Smooth muscle cell of the pulmonary artery (primary cell): ENCODE data around the gene TPST2. TPM values are rescaled to one million over a fixed set of nuclear protein-coding genes. Genes with fewer than 3 reads are reported as not detected.

Source experiments
- total RNA-seq: library from RNA; depleted of rRNA; stranded (reverse); fragments of >200 nt; gene quantifications from 2 replicates; pipeline ENCODE4 v1.2.3, GENCODE V29; 2014

TPST2 gene
- total RNA-seq = 39.2 and 60.7 TPM in 2 replicates

DNA sequence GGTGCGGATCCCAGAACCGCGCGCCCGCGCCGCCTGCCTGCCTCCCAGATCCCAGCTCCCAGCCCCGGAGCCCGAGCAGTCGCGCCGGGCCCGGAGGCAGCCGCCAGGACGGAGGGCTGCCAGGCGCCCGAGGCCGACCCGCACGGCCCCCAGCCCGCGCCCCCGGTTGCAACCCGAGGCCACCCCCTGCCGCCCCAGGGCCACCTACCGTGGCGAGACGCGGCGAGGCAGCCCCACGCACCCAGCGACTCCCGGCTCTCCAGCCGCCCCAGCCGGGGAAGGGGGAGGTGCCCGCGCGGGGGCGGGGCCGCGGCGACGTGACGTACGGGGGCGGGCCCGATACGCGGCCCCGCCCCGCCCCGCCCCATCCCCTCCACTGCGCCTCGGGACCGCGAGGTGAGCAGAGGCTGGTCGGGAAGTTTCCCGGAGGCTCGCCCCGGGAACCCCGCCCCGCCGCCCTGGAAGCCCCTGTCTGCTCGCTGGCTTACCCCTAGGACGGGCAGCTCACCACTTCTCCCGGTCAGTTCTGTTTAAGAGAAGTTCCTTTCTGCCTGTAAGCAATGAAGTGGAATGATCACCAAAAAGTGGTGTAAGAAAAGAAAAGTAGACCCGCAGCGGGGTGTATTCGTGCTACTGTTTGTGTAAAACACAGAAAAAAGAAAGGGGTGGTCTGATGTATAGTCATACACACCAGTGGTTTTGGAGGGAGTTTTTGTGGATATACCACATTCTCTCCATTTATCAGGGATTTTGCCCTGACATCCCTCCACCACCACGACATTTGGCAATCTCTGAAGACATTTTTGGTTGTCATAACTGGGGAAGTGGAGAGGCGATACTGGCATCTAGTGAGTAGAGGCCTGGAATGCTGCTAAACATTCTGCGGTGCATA lies at the start of gene TPST2:
TPST2 (minus strand) TSS at position 288 of the 892 bp plus-strand sequence. CDS start 48,502 bp downstream, outside the sequence.

DNA sequence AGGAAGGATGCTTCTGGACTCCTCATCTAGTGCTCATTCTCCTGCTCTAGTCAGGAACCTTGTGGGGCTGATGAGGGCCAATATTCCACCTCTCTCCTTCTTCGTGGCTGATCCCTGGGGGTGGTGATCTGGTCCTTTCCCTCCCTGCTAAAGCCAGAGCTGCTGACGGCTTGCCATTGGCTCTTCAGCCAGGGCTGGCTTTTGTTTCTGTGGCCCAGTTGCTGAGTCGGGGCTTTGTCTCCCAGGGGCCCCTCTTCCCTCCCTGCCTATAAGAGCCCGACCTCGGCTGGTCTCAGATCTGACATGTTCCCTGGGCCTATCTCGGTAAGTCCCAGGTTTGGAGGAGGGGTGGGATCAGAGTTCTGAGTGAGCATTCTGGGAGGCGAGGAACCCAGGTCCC lies 31.7 kb upstream of the TPST2 start, which contains the start of gene CRYBA4:
CRYBA4 (plus strand) TSS at position 301 of the 400 bp plus-strand sequence. CDS start 634 bp downstream, outside the sequence.

DNA sequence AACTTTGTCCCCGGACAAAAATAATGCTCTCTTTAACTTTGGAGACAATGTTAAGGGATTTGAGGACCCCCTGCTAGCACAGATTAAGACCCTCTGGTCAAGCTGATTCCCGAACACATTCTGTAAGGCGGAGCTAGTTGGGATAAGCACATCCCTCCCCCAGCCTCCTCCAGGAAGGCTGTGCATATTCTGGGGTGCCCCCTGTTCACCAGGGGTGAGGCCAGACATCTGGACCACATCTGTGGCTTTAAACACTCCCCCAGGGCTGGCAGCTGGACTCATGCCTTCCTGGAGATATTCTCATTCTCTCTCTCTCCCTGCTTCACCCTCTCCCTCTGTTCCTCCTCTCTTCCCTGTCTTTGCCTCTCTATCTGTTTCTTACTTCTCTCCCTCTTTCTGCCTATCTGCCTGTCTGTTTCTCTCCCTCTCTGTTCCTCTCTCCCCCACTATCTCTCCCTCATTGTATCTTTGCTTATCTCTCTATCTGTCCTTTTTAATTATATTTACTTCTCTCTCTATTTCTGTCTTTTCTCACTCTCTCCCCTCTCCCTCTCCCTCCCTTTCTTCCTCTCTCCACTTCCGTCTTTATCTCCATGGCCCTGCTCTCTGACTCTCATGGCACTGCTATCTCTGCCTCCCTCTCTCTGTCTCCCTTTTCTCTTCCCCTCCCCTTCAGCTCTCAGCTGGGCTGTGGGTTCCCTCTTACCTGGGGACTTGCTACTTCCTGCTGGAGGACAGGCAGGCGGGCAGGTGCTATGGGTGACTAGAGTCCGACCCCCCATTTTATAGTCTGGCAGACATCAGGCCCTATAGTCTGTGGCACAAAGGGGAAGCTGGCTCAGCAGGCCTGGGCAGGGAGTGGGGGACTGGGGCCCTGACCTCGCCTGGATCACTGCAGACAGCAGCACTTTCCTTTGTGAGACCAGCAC lies 27.6 kb upstream of the TPST2 start, which contains the start of gene CRYBB1:
CRYBB1 (minus strand) TSS at position 757 of the 929 bp plus-strand sequence. CDS start 1,708 bp downstream, outside the sequence.

DNA sequence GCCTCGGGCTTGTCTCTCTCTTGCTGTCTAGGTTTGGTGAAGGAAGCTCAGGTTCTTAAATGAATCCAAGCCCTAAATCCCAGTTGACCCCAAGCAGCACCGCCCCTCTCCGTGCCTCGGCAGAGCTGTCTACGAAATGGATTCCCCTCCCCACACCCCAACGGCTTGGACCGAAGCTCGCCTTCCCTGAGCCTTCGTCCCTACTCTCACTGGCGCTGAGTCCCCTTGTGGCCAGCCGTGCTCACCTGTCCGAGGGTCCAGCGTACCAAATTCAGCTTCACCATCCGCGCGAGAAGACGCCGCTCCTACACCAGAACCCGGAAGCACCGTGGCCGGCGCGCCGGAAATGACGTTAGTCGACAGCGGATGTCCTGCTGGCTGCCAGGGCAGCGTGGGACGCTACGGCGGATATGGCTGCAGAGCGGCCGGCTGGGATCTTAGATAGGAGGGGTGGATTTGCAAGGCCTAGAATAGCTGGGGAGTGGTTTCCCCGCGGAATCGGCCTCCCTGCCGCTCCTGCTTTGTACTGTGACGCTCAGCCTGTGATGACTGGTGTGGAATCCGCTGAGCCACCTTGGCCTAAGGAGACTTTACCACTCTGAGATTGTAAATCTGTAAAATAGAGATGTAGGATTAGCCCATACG lies 77.7 kb downstream of the TPST2 start, which contains the start of gene TFIP11:
TFIP11 (minus strand) TSS at position 325 of the 645 bp plus-strand sequence. CDS start 2,201 bp downstream, outside the sequence.

DNA sequence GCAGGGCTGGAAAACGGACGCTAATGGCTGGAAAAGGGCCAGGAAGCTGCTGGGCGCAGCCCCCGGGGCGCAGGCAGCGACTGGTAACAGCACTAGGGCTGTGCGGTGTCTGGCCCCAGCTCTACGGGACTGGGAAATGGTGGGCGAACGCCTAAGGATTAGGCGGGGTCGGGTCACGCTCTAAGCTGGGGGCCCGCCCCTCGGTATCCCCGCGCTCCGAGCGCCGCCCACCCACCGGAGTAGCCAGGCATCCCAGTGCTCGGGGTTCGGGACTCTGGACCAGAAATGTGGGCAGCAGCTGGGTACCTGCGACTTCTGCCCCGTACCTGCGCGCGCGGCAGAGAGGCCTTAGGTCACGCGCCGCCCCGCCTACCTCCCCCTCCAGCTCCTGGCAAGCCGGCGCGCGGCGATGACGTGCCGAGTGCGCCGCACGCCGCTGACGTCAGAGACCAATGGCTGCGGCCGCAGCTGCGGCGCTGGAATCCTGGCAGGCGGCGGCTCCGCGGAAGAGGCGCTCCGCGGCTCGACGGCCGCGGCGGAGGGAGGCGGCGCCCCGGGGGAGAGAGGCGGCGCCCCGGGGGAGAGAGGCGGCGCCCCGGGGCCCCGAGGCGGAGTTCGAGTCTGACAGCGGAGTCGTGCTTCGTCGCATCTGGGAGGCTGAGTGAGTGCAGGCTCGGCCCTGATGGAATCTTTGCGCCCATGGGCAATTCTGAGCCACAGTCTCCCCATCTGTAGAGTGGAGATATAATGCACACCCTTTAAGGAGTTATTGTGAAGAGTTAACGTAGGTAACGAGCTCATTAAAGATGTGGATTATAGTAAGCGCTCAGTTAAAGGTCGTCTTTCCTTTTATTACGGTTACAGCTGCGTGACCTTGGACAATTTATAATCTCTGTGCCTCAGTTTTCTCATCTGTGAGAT lies 106.2 kb downstream of the TPST2 start, which contains the start of the genes HPS4 and SRRD:
HPS4 (minus strand) TSS at position 345 of the 921 bp plus-strand sequence. CDS start 2,021 bp downstream, outside the sequence.
SRRD (plus strand) TSS at position 439 of the 921 bp plus-strand sequence; CDS start at position 453, 14 bp downstream.

Other genes starting within 250 kb of the TPST2 start
- gene ASPHD2, start 160.9 kb downstream of the TPST2 start, total RNA-seq = 2.1 and 4.4 TPM in 2 replicates
- 22.7 and 28.3 TPM in 2 replicates for gene HPS4, start 106.3 kb downstream of the TPST2 start, total RNA-seq
- gene SRRD, start 106.3 kb downstream of the TPST2 start, total RNA-seq = 13.6 and 17.7 TPM in 2 replicates
- 30.0 and 30.5 TPM in 2 replicates for gene TFIP11, start 77.7 kb downstream of the TPST2 start, total RNA-seq
- gene CRYBB1, start 27.9 kb upstream of the TPST2 start, total RNA-seq = not detected in 2 replicates
- gene CRYBA4, start 31.8 kb upstream of the TPST2 start, total RNA-seq = not detected in 2 replicates
- gene MIAT, start 67.5 kb upstream of the TPST2 start, total RNA-seq = 0.63 and 0.72 TPM in 2 replicates